Measurements from ENCODE around the gene ACTR3. TPM values are rescaled to one million over a fixed set of nuclear protein-coding genes. Genes with fewer than 3 reads are reported as not detected.

ACTR3 gene
- total RNA-seq, 1 donor from 2014 or later, result 451 TPM

DNA sequence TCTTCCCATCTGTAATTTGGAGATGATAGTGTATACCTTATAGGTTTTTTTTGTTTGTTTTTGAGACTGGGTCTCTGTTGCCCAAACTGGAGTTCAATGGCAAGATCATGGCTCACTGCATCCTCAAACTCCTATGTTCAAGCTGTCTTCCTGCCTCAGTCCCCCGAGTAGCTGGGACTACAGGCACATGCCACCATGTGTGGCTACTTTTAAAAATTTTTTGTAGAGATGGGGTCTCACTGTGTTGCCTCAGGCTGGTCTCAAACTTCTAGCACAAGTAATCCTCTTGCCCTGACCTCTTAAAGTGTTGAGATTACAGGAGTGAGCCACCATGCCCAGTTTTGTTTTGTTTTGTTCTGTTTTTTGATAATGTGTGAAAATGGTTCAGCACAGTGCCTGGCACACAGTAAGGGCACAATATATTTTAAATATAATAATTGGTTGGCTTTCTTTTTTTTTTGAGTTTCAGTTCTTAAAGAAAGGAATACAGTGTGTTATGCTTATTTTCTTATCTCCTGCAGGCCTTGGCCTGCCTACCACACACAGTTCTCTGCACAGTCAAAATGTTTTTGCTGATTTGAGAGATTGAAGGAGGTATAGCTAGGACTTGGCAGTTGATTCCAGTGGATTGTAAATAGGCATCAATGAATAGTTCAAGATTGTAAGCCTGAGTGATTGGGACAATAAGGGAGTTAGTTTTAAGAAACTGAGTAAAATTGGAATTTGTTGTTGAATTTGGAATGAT is 6.1 kb downstream of the ACTR3 start:
- H3K4me1 Mint-ChIP-seq (ENCODE audit: low read depth), result peaks cover 90% of the 10 kb centered on the region
- H3K36me3 Mint-ChIP-seq (ENCODE audit: low read depth), result peaks cover 55% of the 10 kb centered on the region
- H3K4me3 Mint-ChIP-seq, result peak overlapping the region; percentile 100
- no peak for DNase-seq (ENCODE audit: low spot score)
- no peaks in the 10 kb centered on the region for H3K27me3 Mint-ChIP-seq (ENCODE audit: insufficient read depth)
- intact Hi-C loops (cut with micrococcal nuclease), result loop anchor here (1.0 to 2.0 kb wide), 3 partner anchors 7 to 27 kb away; no protein-coding TSS in a partner anchor
- H3K27ac Mint-ChIP-seq, result peak overlapping the region; percentile 61
- no peaks in the 10 kb centered on the region for H3K9me3 Mint-ChIP-seq

DNA sequence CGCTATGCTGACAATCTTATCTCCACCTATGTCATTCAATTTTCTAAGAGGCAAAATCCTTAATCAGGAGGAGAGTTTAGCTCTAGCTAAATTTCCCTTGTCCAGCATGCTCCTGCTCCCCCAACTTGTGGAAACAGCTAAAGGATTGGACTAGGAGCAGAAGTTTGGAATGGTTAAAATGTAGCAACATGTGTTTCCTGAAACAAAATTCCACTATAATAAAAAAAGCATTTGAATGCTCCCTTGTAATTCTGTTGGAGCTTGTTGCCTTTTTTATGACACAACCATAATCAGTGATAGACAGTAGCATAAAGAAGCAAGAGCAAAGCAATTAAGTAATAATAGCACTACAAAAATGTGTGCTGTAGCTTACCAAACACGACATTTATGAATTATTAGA is 6.9 kb downstream of the ACTR3 start:
- Mint-ChIP-seq H3K27me3 (ENCODE audit: insufficient read depth) (no peaks in the 10 kb centered on the region), H3K9me3 (no peaks in the 10 kb centered on the region), H3K4me3 (peak overlapping the region; percentile 100), H3K4me1 (ENCODE audit: low read depth) (peaks cover 94% of the 10 kb centered on the region), H3K36me3 (ENCODE audit: low read depth) (peaks cover 52% of the 10 kb centered on the region), H3K27ac (no peak overlapping the region)
- DNase-seq (ENCODE audit: low spot score), result no peak
- intact Hi-C loops (cut with micrococcal nuclease), result no loop called here

DNA sequence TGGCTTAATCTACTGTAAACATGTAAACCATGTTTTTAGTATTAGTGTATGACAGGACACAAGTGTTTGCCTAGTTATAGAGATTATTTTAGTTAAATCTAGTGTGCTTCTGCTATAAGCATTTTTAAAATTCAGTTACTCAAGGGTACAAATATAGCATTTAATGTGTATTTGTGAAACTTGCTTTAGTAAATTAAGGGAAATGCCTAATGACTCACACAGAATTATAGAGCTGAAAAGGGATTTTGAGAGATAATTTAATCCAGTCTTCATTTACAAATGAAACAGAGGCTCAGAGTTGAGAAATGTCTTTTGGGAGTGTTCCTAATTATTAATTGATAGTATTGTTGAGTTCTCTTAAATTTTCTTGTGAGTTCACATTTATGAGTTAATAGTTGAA is 8.2 kb downstream of the ACTR3 start:
- Mint-ChIP-seq H3K27ac (no peak overlapping the region), H3K4me1 (ENCODE audit: low read depth) (peaks cover 94% of the 10 kb centered on the region), H3K27me3 (ENCODE audit: insufficient read depth) (no peaks in the 10 kb centered on the region), H3K4me3 (peak overlapping the region; percentile 16), H3K36me3 (ENCODE audit: low read depth) (peaks cover 43% of the 10 kb centered on the region), H3K9me3 (no peaks in the 10 kb centered on the region)
- no peak for DNase-seq (ENCODE audit: low spot score)
- intact Hi-C loops (cut with micrococcal nuclease), result loop anchor here (1.0 kb wide), 1 partner anchor 8 kb away; the partner anchor contains the start of gene ACTR3

DNA sequence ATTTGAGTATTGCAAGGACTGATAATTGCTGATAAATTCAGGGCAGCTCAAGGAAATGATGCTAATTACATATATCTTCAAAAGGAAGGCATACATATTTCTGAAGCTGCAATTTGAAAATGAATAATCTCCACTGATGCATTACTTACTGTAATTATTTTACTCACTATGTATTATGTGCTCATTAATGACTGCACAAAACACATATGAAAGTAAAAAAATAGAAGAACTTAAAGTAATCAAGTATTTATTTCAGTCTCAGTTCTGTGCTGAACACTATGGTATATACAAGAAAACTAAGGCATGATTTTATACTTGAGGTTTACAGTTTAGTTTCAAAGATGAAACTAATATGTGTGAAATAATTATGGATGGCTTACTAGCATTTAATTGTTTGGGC is 9.3 kb downstream of the ACTR3 start:
- Mint-ChIP-seq H3K36me3 (ENCODE audit: low read depth) (peaks cover 38% of the 10 kb centered on the region), H3K27me3 (ENCODE audit: insufficient read depth) (no peaks in the 10 kb centered on the region), H3K4me3 (peak overlapping the region; percentile 10)

DNA sequence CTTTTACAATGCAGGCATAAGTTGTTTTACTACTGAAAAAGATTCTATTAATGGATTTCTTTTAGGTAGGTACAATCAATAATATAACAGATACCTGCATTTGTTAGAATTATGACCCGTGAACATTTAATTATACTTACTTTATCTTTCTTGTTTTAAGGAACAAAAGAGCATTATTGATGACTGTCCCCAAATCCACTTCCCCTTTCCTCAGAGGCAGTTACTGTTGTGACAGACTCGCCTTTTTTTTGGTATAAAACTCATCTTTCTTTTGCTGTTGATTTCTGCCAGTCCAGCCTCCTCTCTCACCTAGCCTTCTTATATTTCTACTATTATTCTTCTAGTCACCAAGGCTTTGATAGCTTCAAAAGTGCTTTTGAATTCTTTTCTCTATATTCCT is 12.1 kb downstream of the ACTR3 start:
- intact Hi-C loops (cut with micrococcal nuclease), result no loop called here
- DNase-seq (ENCODE audit: low spot score), result no peak
- Mint-ChIP-seq H3K4me3 (no peak overlapping the region), H3K4me1 (ENCODE audit: low read depth) (peaks cover 91% of the 10 kb centered on the region), H3K36me3 (ENCODE audit: low read depth) (peaks cover 38% of the 10 kb centered on the region), H3K27me3 (ENCODE audit: insufficient read depth) (no peaks in the 10 kb centered on the region), H3K9me3 (no peaks in the 10 kb centered on the region), H3K27ac (no peak overlapping the region)

More for the DNA sequence above, 9.3 kb downstream of the ACTR3 start:
- Mint-ChIP-seq H3K4me1 (ENCODE audit: low read depth) (peaks cover 93% of the 10 kb centered on the region), H3K27ac (no peak overlapping the region), H3K9me3 (no peaks in the 10 kb centered on the region)
- no peak for DNase-seq (ENCODE audit: low spot score)
- intact Hi-C loops (cut with micrococcal nuclease), result loop anchor here (1.0 kb wide), 1 partner anchor 11 kb away; no protein-coding TSS in a partner anchor

DNA sequence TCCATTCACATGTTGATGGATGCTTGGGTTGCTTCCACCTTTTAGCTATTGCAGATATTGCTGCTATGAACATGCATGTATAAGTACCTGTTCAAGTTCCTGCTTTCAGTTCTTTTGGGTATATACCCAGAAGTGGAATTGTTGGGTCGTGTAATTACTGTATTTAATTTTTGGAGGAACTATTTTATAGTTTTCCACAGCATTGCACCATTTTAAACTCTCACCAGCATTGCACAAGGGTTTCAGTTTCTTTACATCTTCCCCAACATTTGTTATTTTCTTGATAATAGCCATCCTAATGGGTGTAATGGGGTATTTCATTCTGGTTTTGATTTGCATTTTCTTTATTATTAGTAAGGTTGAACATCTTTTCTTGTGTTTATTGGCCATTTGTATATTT is 16.0 kb downstream of the ACTR3 start:
- Mint-ChIP-seq H3K27me3 (ENCODE audit: insufficient read depth) (no peaks in the 10 kb centered on the region), H3K36me3 (ENCODE audit: low read depth) (peaks cover 32% of the 10 kb centered on the region), H3K4me3 (peak overlapping the region; percentile 23), H3K9me3 (no peaks in the 10 kb centered on the region), H3K4me1 (ENCODE audit: low read depth) (peaks cover 87% of the 10 kb centered on the region), H3K27ac (no peak overlapping the region)
- no peak for DNase-seq (ENCODE audit: low spot score)
- intact Hi-C loops (cut with micrococcal nuclease), result no loop called here

DNA sequence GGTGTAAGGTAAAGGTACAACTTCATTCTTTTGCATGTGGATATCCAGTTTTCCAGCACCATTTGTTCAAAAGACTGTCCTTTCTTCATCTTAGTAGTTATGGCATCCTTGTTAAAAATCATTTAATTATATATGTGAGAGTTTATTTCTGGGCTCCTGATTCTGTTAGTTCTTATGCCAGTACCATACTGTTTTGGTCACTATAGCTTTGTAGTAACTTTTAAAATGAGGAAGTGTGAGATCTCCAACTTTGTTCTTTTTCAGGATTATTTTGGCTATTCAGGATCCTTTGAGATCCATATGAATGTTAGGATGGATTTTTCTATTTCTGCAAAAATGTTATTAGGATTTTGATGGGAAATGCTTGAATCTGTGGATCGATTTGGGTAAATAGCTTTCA is 16.8 kb downstream of the ACTR3 start:
- intact Hi-C loops (cut with micrococcal nuclease), result no loop called here
- peak overlapping the region; percentile 2 for H3K27ac Mint-ChIP-seq
- H3K4me1 Mint-ChIP-seq (ENCODE audit: low read depth), result peaks cover 83% of the 10 kb centered on the region
- H3K9me3 Mint-ChIP-seq, result no peaks in the 10 kb centered on the region
- DNase-seq (ENCODE audit: low spot score), result no peak
- no peaks in the 10 kb centered on the region for H3K27me3 Mint-ChIP-seq (ENCODE audit: insufficient read depth)
- H3K36me3 Mint-ChIP-seq (ENCODE audit: low read depth), result peaks cover 31% of the 10 kb centered on the region
- no peak overlapping the region for H3K4me3 Mint-ChIP-seq

DNA sequence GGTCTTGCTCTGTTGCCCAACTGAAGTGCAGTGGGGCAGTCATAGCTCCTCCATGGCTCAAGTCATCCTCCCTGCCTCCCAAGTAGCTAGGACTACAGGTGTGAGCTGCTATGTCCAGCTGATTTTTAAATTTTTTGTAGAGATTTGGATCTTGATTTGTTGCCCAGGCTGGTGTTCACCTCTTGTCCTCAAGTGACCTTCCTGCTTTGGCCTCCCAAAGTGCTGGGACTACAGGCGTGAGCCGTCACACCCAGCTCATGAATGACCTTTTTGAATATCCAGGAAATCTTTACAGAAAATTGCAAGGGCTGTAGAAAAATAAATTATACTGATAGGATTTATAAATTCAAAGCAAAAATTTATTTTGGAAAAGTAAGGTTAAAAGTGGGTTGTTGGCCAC is 17.4 kb downstream of the ACTR3 start:
- Mint-ChIP-seq H3K4me3 (no peak overlapping the region), H3K27ac (no peak overlapping the region), H3K4me1 (ENCODE audit: low read depth) (peaks cover 76% of the 10 kb centered on the region), H3K9me3 (no peaks in the 10 kb centered on the region), H3K27me3 (ENCODE audit: insufficient read depth) (no peaks in the 10 kb centered on the region), H3K36me3 (ENCODE audit: low read depth) (peaks cover 29% of the 10 kb centered on the region)
- intact Hi-C loops (cut with micrococcal nuclease), result no loop called here
- DNase-seq (ENCODE audit: low spot score), result no peak

DNA sequence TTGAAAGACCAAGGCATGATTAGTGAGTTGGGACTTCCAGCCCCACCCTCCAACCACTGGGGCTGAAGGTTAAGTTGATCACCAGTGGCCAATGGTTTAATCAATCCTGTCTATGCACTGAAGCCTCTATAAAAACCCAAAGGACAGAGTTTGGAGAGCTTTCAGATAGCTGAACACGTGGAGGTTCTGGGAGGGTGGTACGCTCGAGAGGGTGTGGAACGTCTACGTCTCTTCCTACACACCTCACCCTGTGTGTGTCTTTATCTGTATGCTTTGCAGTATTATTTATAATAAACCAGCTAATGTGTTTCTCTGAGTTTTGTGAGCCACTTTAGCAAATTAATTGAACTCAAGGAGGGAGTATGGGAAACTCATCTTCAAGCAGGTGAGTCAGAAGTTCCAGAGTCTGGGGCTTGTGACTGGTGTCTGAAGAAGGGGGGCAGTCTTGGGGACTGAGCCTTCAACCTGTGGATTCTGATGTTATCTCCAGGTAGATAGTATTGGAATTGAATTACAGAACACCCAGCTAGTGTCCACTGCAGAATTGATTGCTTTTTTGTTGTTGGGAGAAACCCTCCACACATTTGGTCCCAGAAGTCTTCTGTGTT is 20.3 kb downstream of the ACTR3 start:
- peak overlapping the region; percentile 50 for H3K4me3 Mint-ChIP-seq
- H3K27ac Mint-ChIP-seq, result peak overlapping the region; percentile 73
- DNase-seq (ENCODE audit: low spot score), result no peak
- intact Hi-C loops (cut with micrococcal nuclease), result loop anchor here (1.0 kb wide), 2 partner anchors 11 to 15 kb away; no protein-coding TSS in a partner anchor
- H3K4me1 Mint-ChIP-seq (ENCODE audit: low read depth), result peaks cover 57% of the 10 kb centered on the region
- H3K27me3 Mint-ChIP-seq (ENCODE audit: insufficient read depth), result no peaks in the 10 kb centered on the region
- H3K36me3 Mint-ChIP-seq (ENCODE audit: low read depth), result peaks cover 38% of the 10 kb centered on the region
- H3K9me3 Mint-ChIP-seq, result no peaks in the 10 kb centered on the region

DNA sequence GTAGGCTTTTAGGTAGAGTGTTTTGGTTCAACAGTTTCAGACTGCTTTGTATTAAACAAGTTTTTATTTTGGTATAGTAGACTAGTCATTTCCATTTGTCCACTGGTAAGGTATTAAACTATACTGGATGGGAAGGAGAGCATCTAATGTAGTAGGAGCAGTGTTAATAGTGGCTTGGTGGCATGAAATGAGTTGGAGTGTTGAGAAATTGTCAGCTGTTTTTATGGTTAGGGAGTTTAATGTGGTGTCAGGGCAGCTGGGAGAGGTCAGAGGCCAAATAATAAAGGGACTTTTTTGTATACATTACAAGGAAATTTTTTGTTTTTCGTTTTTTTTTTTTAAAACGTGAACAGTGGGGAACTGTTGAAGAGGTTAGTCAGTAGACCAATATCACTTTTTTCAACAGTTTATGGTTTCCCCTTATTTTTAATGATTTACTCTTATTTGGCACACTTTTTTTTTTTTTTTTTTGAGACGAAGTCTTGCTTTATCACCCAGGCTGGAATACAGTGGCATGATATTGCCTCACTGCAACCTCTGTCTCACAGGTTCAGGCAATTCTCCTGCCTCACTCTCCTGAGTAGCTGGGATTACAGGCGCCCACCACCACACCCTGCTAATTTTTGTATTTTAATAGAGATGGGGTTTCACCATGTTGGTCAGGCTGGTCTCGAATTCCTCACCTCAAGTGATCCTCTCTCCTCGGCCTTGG is 21.2 kb downstream of the ACTR3 start:
- Mint-ChIP-seq H3K27ac (peak overlapping the region; percentile 73), H3K4me3 (peak overlapping the region; percentile 27), H3K9me3 (no peaks in the 10 kb centered on the region), H3K36me3 (ENCODE audit: low read depth) (peaks cover 37% of the 10 kb centered on the region), H3K27me3 (ENCODE audit: insufficient read depth) (no peaks in the 10 kb centered on the region), H3K4me1 (ENCODE audit: low read depth) (peaks cover 57% of the 10 kb centered on the region)
- intact Hi-C loops (cut with micrococcal nuclease), result loop anchor here (1.0 kb wide), 2 partner anchors 12 to 16 kb away; no protein-coding TSS in a partner anchor
- no peak for DNase-seq (ENCODE audit: low spot score)

DNA sequence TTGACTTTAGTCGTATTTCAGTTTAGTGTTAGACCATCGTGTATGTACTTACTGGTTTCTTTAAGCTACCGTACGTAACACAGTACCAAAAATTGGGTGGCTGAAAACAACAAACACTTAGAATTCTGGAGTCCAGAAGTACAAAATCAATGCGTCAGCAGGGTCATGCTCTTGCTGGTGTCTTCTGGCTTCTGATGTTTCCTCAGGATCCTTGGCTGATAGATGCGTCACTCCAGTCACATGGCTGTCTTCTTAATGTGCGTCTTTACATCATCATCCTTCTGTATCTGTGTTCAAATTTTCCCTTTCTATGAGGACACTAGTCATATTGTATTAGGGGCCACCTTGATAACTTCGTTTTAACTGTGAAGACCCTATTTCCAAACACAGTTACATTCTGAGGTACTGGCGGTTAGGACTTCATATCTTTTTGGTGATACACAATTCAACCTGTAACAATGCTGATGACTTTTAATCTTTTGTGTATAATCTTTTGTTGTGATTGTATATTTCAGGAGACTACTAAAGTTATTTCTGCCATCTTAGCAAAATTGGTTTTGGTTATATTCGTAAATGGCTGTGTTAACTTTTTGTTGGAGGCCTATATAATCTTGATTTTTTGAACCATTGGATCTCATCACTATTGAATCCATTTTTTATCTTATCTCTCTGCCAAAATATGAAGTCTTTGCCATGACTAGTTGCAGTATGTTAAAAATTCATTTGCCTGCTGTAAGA is 25.4 kb downstream of the ACTR3 start:
- Mint-ChIP-seq H3K36me3 (ENCODE audit: low read depth) (peaks cover 52% of the 10 kb centered on the region), H3K4me3 (no peak overlapping the region), H3K9me3 (no peaks in the 10 kb centered on the region), H3K27me3 (ENCODE audit: insufficient read depth) (no peaks in the 10 kb centered on the region), H3K27ac (no peak overlapping the region), H3K4me1 (ENCODE audit: low read depth) (peaks cover 50% of the 10 kb centered on the region)
- intact Hi-C loops (cut with micrococcal nuclease), result loop anchor here (2.0 kb wide), 1 partner anchor 14 kb away; no protein-coding TSS in a partner anchor
- DNase-seq (ENCODE audit: low spot score), result no peak

DNA sequence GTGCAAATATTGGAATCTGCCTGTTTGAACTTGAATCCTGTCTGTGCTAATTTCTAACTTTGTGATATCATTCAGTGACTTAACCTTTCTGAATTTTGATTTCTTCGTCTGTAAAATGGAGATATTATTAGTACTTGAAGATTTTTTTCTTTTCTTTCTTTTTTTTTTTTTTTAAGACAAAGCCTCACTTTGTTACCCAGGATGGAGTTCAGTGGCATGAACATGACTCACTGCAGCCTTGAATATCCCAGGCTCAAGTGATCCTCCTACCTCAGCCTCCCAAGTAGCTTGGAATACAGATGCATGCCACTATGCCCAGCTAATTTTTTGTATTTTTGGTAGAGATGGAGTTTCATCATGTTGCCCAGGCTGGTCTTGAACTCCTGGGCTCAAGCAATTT is 28.3 kb downstream of the ACTR3 start:
- Mint-ChIP-seq H3K27me3 (ENCODE audit: insufficient read depth) (no peaks in the 10 kb centered on the region), H3K4me1 (ENCODE audit: low read depth) (peaks cover 39% of the 10 kb centered on the region), H3K9me3 (no peaks in the 10 kb centered on the region), H3K4me3 (no peak overlapping the region), H3K36me3 (ENCODE audit: low read depth) (peaks cover 48% of the 10 kb centered on the region), H3K27ac (no peak overlapping the region)
- DNase-seq (ENCODE audit: low spot score), result no peak
- intact Hi-C loops (cut with micrococcal nuclease), result no loop called here

All from activated T-helper 1 cell treated with anti-CD3 and anti-CD28 coated beads, Interleukin-12 subunit alpha, Interleukin-12 subunit beta, Interleukin-2, Interleukin-4 antibody, amounts not matched to agents 30 ng/mL and 10 ng/mL and 1 ng/mL, durations not matched to agents 14 hours and 24 hours and 36 hours (primary cell).